WTC11 (cell line): Measurements from ENCODE around the gene RBM39. TPM values are rescaled to one million over a fixed set of nuclear protein-coding genes. Genes with fewer than 3 reads are reported as not detected.

Experiments
- ATAC-seq: fragments of 200-7000 bp; cut with Tn5 transposase; 2 replicates; pipeline ENCODE4 v1.10.0; 2021; ENCODE audit warnings: mild to moderate bottlenecking, moderate library complexity
- CTCF ChIA-PET: fragments of 300-600 bp; sonication (Branson Sonifier 250); formaldehyde crosslinking; loops from one replicate; lab custom pipeline; 2021; ENCODE audit warnings: antibody characterized with exemption; lab: Charles Lee
- POLR2A ChIA-PET: fragments of 350-600 bp; sonication (Branson Sonifier 250); formaldehyde crosslinking; loops from one replicate; lab custom pipeline; 2021; ENCODE audit warnings: antibody characterized with exemption; lab: Charles Lee
- DNase-seq: peaks from one replicate; pipeline ENCODE4 v3.0.0; 2021; ENCODE audit warnings: low spot score
- H3K27ac Mint-ChIP-seq: 2 replicates; pipeline ENCODE4 v1.8.0; 2021; ENCODE audit warnings: mixed read lengths
- H3K27me3 Mint-ChIP-seq: 2 replicates; pipeline ENCODE4 v1.8.0; 2021; ENCODE audit warnings: low read depth, mild to moderate bottlenecking, moderate library complexity, mixed read lengths
- H3K36me3 Mint-ChIP-seq: 2 replicates; pipeline ENCODE4 v1.8.0; 2021; ENCODE audit warnings: mixed read lengths
- H3K4me1 Mint-ChIP-seq: 2 replicates; pipeline ENCODE4 v1.8.0; 2022; ENCODE audit warnings: mixed read lengths
- H3K4me3 Mint-ChIP-seq: 2 replicates; pipeline ENCODE4 v1.8.0; 2021; ENCODE audit warnings: mild to moderate bottlenecking, moderate library complexity, mixed read lengths
- H3K9me3 Mint-ChIP-seq: 2 replicates; pipeline ENCODE4 v1.8.0; 2021; ENCODE audit warnings: mixed read lengths
- HMGXB4 ChIP-seq: sonication (generic); formaldehyde crosslinking; IDR thresholded peaks from 2 replicates; pipeline ENCODE4 v1.8.1; 2023; ENCODE audit warnings: mild to moderate bottlenecking, moderate library complexity, missing genetic modification reagents
- JAZF1 ChIP-seq: fragments of 250-450 bp; sonication (Bioruptor Pico); IDR thresholded peaks from 2 replicates; pipeline ENCODE4 v1.9.0; 2021; ENCODE audit warnings: moderate library complexity, mild to moderate bottlenecking, inconsistent platforms
- JUN ChIP-seq: sonication (generic); formaldehyde crosslinking; IDR thresholded peaks from 2 replicates; pipeline ENCODE4 v1.8.0; 2023; ENCODE audit warnings: mild to moderate bottlenecking, missing genetic modification reagents
- NR3C1 ChIP-seq: sonication (generic); formaldehyde crosslinking; conservative IDR thresholded peaks from 2 replicates; pipeline ENCODE4 v1.8.1; 2023; ENCODE audit warnings: low read depth, mild to moderate bottlenecking, missing genetic modification reagents
- RELA ChIP-seq: sonication (generic); formaldehyde crosslinking; IDR thresholded peaks from 2 replicates; pipeline ENCODE4 v1.8.1; 2022; ENCODE audit warnings: missing genetic modification reagents, mild to moderate bottlenecking, borderline replicate concordance
- STAT6 ChIP-seq: sonication (generic); formaldehyde crosslinking; conservative IDR thresholded peaks from 2 replicates; pipeline ENCODE4 v1.8.1; 2023; ENCODE audit warnings: mild to moderate bottlenecking, low read depth, missing genetic modification reagents, moderate library complexity
- TCF7 ChIP-seq: sonication (generic); formaldehyde crosslinking; IDR thresholded peaks from 2 replicates; pipeline ENCODE4 v1.8.0; 2022; ENCODE audit warnings: mild to moderate bottlenecking, low read depth, missing genetic modification reagents, moderate library complexity
- TEAD1 ChIP-seq: sonication (generic); formaldehyde crosslinking; IDR thresholded peaks from 2 replicates; pipeline ENCODE4 v1.8.0; 2022; ENCODE audit warnings: mild to moderate bottlenecking, missing genetic modification reagents
- TP53 ChIP-seq: sonication (generic); formaldehyde crosslinking; IDR thresholded peaks from 2 replicates; pipeline ENCODE4 v1.8.1; 2023; ENCODE audit warnings: mild to moderate bottlenecking, missing genetic modification reagents
- USF1 ChIP-seq: sonication (generic); formaldehyde crosslinking; IDR thresholded peaks from 2 replicates; pipeline ENCODE4 v1.8.0; 2022; ENCODE audit warnings: mild to moderate bottlenecking, missing genetic modification reagents
- ZBTB21 ChIP-seq: sonication (generic); formaldehyde crosslinking; IDR thresholded peaks from 2 replicates; pipeline ENCODE4 v1.8.1; 2023; ENCODE audit warnings: mild to moderate bottlenecking, missing genetic modification reagents, borderline replicate concordance
- ZNF232 ChIP-seq: sonication (generic); formaldehyde crosslinking; IDR thresholded peaks from 2 replicates; pipeline ENCODE4 v1.8.0; 2022; ENCODE audit warnings: mild to moderate bottlenecking, missing genetic modification reagents
- ZNF263 ChIP-seq: sonication (generic); formaldehyde crosslinking; IDR thresholded peaks from 2 replicates; pipeline ENCODE4 v1.8.1; 2022; ENCODE audit warnings: low read depth, mild to moderate bottlenecking, moderate library complexity, missing genetic modification reagents
- ZNF425 ChIP-seq: fragments of 250-450 bp; sonication (Bioruptor Pico); conservative IDR thresholded peaks from 2 replicates; pipeline ENCODE4 v1.9.0; 2021; ENCODE audit warnings: mild to moderate bottlenecking
- total RNA-seq: library from RNA; stranded (reverse); gene quantifications from 3 replicates; pipeline ENCODE4 v1.2.3, GENCODE V29; 2021
- TF ChIP-seq, protein P1 (sequence below): sonication (generic); formaldehyde crosslinking; IDR thresholded peaks from 2 replicates; pipeline ENCODE4 v1.8.1; 2023; ENCODE audit warnings: mild to moderate bottlenecking, missing genetic modification reagents
- TF ChIP-seq, protein P2 (sequence below): sonication (generic); formaldehyde crosslinking; IDR thresholded peaks from 2 replicates; pipeline ENCODE4 v1.8.0; 2023; ENCODE audit warnings: mild to moderate bottlenecking, missing genetic modification reagents
- TF ChIP-seq, protein P3 (sequence below): sonication (generic); formaldehyde crosslinking; IDR thresholded peaks from 2 replicates; pipeline ENCODE4 v1.8.1; 2023; ENCODE audit warnings: mild to moderate bottlenecking, missing genetic modification reagents, borderline replicate concordance

Gene RBM39
- total RNA-seq, 1 experiment from 2014 or later: 231 TPM

DNA sequence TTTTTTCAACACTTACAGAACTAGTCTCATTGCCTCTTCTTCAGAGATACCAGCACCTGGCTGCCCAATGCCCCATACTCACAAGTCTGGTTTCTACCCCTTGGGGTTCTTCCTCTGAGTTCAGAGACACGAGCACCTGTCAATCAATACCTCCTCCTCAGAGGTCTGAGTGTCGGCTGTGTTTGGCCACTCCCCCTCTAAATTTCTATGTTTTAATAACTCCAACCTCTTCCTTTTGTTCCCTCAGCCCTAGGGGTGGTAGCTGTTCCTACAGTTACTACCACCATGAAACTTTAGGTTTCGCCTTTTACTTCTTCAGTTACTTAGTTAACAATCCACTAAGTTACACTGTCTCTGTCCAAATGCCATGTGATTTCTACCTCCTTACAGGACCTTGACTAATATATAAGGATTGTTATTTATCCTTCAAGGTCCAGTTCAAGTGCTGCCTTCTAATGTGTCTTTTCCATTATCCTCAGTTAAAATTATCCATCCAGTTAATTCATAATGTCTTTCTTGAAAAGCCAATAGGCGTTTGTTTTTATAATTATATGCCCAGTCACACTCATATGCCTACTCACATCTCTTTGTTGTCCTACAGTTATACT is 15.1 kb upstream of the RBM39 start (continued):
- TF ChIP-seq ZNF425 (CRISPR knock-in tag): no peak

GRCh38 chr20:35756404-35756803 is 14.3 kb upstream of the RBM39 start:
- CTCF ChIA-PET: interaction anchor here (4.9 kb wide), 1 partner anchor 14 kb away, joined by 16 read pairs; the partner anchor contains the start of gene RBM39

DNA sequence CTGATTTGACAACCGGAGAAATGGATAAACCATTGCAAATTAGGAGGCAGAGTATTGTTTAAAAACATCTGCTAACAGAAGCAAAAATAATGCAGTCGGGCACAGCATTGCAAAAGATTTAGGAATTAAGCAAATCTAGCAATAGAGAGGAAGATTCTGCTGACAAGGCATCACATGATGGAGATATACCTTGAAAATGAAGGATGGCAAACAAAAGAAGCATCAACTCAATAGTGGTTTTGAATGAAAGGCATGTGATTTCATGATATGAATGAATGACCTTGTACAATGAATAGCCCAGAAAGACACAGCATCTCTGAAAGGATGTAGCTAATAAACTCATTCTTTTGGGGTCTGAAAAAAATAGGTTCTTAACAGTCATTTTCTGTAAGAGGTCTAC is 8.6 kb upstream of the RBM39 start:
- POLR2A ChIA-PET: interaction anchor here (0.9 kb wide), 1 partner anchor 8 kb away, joined by 3 read pairs; the partner anchor contains the start of gene RBM39
- ATAC-seq: no peak
- no peak for TF ChIP-seq NR3C1 (CRISPR knock-in tag)
- no peak for TF ChIP-seq HMGXB4 (CRISPR knock-in tag)
- no peak for TF ChIP-seq JUN
- no peak for TF ChIP-seq USF1 (CRISPR knock-in tag)
- TF ChIP-seq ZBTB21 (CRISPR knock-in tag): no peak
- TF ChIP-seq, protein P1, sequence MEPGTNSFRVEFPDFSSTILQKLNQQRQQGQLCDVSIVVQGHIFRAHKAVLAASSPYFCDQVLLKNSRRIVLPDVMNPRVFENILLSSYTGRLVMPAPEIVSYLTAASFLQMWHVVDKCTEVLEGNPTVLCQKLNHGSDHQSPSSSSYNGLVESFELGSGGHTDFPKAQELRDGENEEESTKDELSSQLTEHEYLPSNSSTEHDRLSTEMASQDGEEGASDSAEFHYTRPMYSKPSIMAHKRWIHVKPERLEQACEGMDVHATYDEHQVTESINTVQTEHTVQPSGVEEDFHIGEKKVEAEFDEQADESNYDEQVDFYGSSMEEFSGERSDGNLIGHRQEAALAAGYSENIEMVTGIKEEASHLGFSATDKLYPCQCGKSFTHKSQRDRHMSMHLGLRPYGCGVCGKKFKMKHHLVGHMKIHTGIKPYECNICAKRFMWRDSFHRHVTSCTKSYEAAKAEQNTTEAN (CRISPR knock-in tag): no peak
- no peak for TF ChIP-seq ZNF232
- TF ChIP-seq, protein P2, sequence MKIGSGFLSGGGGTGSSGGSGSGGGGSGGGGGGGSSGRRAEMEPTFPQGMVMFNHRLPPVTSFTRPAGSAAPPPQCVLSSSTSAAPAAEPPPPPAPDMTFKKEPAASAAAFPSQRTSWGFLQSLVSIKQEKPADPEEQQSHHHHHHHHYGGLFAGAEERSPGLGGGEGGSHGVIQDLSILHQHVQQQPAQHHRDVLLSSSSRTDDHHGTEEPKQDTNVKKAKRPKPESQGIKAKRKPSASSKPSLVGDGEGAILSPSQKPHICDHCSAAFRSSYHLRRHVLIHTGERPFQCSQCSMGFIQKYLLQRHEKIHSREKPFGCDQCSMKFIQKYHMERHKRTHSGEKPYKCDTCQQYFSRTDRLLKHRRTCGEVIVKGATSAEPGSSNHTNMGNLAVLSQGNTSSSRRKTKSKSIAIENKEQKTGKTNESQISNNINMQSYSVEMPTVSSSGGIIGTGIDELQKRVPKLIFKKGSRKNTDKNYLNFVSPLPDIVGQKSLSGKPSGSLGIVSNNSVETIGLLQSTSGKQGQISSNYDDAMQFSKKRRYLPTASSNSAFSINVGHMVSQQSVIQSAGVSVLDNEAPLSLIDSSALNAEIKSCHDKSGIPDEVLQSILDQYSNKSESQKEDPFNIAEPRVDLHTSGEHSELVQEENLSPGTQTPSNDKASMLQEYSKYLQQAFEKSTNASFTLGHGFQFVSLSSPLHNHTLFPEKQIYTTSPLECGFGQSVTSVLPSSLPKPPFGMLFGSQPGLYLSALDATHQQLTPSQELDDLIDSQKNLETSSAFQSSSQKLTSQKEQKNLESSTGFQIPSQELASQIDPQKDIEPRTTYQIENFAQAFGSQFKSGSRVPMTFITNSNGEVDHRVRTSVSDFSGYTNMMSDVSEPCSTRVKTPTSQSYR (CRISPR knock-in tag): no peak
- no peak for TF ChIP-seq TCF7
- TF ChIP-seq STAT6 (CRISPR knock-in tag): no peak
- no peak for TF ChIP-seq JAZF1 (CRISPR knock-in tag)
- TF ChIP-seq, protein P3, sequence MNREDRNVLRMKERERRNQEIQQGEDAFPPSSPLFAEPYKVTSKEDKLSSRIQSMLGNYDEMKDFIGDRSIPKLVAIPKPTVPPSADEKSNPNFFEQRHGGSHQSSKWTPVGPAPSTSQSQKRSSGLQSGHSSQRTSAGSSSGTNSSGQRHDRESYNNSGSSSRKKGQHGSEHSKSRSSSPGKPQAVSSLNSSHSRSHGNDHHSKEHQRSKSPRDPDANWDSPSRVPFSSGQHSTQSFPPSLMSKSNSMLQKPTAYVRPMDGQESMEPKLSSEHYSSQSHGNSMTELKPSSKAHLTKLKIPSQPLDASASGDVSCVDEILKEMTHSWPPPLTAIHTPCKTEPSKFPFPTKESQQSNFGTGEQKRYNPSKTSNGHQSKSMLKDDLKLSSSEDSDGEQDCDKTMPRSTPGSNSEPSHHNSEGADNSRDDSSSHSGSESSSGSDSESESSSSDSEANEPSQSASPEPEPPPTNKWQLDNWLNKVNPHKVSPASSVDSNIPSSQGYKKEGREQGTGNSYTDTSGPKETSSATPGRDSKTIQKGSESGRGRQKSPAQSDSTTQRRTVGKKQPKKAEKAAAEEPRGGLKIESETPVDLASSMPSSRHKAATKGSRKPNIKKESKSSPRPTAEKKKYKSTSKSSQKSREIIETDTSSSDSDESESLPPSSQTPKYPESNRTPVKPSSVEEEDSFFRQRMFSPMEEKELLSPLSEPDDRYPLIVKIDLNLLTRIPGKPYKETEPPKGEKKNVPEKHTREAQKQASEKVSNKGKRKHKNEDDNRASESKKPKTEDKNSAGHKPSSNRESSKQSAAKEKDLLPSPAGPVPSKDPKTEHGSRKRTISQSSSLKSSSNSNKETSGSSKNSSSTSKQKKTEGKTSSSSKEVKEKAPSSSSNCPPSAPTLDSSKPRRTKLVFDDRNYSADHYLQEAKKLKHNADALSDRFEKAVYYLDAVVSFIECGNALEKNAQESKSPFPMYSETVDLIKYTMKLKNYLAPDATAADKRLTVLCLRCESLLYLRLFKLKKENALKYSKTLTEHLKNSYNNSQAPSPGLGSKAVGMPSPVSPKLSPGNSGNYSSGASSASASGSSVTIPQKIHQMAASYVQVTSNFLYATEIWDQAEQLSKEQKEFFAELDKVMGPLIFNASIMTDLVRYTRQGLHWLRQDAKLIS: no peak
- TF ChIP-seq RELA (CRISPR knock-in tag): no peak
- no peak for TF ChIP-seq TP53
- no peak for TF ChIP-seq TEAD1 (CRISPR knock-in tag)

More at GRCh38 chr20:35756404-35756803, 14.3 kb upstream of the RBM39 start:
- no peak overlapping the region for H3K4me3 Mint-ChIP-seq
- no peaks in the 10 kb centered on the region; the same call in 1 of the 2 replicates for H3K27me3 Mint-ChIP-seq
- DNase-seq (no peak), ATAC-seq (no peak)
- no peaks in the 10 kb centered on the region for H3K36me3 Mint-ChIP-seq
- H3K9me3 Mint-ChIP-seq: no peaks in the 10 kb centered on the region
- POLR2A ChIA-PET: no interaction called here
- H3K27ac Mint-ChIP-seq: no peak overlapping the region
- H3K4me1 Mint-ChIP-seq: no peaks in the 10 kb centered on the region
- no peak for TF ChIP-seq ZNF263 (CRISPR knock-in tag)

More for the DNA sequence above, 8.6 kb upstream of the RBM39 start:
- no peak overlapping the region for H3K4me3 Mint-ChIP-seq
- CTCF ChIA-PET: no interaction called here
- no peaks in the 10 kb centered on the region for H3K36me3 Mint-ChIP-seq
- H3K4me1 Mint-ChIP-seq: no peaks in the 10 kb centered on the region
- H3K27me3 Mint-ChIP-seq: no peaks in the 10 kb centered on the region; the same call in 1 of the 2 replicates
- H3K9me3 Mint-ChIP-seq: no peaks in the 10 kb centered on the region
- H3K27ac Mint-ChIP-seq: no peak overlapping the region
- DNase-seq: no peak
